ENCODE measurements around the gene GARRE1. TPM values are rescaled to one million over a fixed set of nuclear protein-coding genes. Genes with fewer than 3 reads are reported as not detected.
A peak's percentile ranks its signal among the peaks of the same experiment; 100 is the strongest.

The GARRE1 gene
- total and polyA plus RNA-seq, 7 experiments from 2014 or later: 5.3 to 57.2 (median 26.1) TPM

GRCh38 chr19:34269968-34270621, 15.7 kb downstream of the GARRE1 start:
- ChIA-PET CTCF (interaction anchor here (1.0 to 1.9 kb wide), 6 partner anchors 9 to 160 kb away, joined by 3 to 6 read pairs (median 4); no protein-coding TSS in a partner anchor), POLR2A (interaction anchor here (0.5 to 4.0 kb wide), 18 partner anchors 8 to 1379 kb away, joined by 3 to 12 read pairs (median 5); partner anchors contain the start of gene LSM14A)
- Mint-ChIP-seq H3K4me1 (peaks cover 32 to 90% (median 84%) of the 10 kb centered on the region in 7 donors), H3K4me3 (peak overlapping the region; percentile 47 to 87 (median 76)), H3K9me3 (peaks cover 0 to 2% (median 0%) of the 10 kb centered on the region in 11 donors), H3K27ac (peak overlapping the region; percentile 81 to 99 (median 98)), H3K36me3 (peaks cover 0 to 29% (median 16%) of the 10 kb centered on the region in 5 donors), H3K27me3 (no peaks in the 10 kb centered on the region)
- Histone ChIP-seq H3K36me3 (ENCODE audit: control insufficient read depth in 2 of 3, insufficient read depth in 3 of 3, low read length in 3 of 3) (no peaks in the 10 kb centered on the region), H3K9me3 (ENCODE audit: control insufficient read depth in 2 of 3, low read length in 3 of 3) (no peaks in the 10 kb centered on the region), H3K27me3 (ENCODE audit: control insufficient read depth in 2 of 2, insufficient read depth in 2 of 2, low read length in 2 of 2) (no peaks in the 10 kb centered on the region), H3K4me1 (ENCODE audit: control insufficient read depth in 2 of 2, insufficient read depth in 2 of 2, low read length in 2 of 2) (peaks cover 37 to 72% of the 10 kb centered on the region in 2 donors), H3K27ac (ENCODE audit: low read depth, low read length) (peak overlapping the region; percentile 84), H3K4me3 (ENCODE audit: low read length) (peak overlapping the region; percentile 28)
- ATAC-seq (peak; percentile 95), DNase-seq (peak; percentile 33 to 93 (median 91))
- intact Hi-C loops (cut with micrococcal nuclease): loop anchor here (1.0 to 5.0 kb wide), 8 partner anchors 15 to 162 kb away; partner anchors contain the start of genes GARRE1 (in 2 of the 2) and LSM14A (in 1 of the 2)

- ATAC-seq (no peak), DNase-seq (no peak)
- Histone ChIP-seq H3K4me3 (ENCODE audit: low read length) (no peak overlapping the region), H3K4me1 (ENCODE audit: control insufficient read depth in 2 of 2, insufficient read depth in 2 of 2, low read length in 2 of 2) (peaks cover 33 to 80% of the 10 kb centered on the region in 2 donors), H3K27me3 (ENCODE audit: control insufficient read depth in 2 of 2, insufficient read depth in 2 of 2, low read length in 2 of 2) (no peaks in the 10 kb centered on the region), H3K27ac (ENCODE audit: low read depth, low read length) (peak overlapping the region; percentile 84), H3K9me3 (ENCODE audit: control insufficient read depth in 2 of 3, low read length in 3 of 3) (no peaks in the 10 kb centered on the region), H3K36me3 (ENCODE audit: control insufficient read depth in 2 of 3, insufficient read depth in 3 of 3, low read length in 3 of 3) (no peaks in the 10 kb centered on the region)
- ChIA-PET CTCF (no interaction called here), POLR2A (interaction anchor here (0.6 to 4.0 kb wide), 5 partner anchors 9 to 100 kb away, joined by 3 to 11 read pairs (median 5); no protein-coding TSS in a partner anchor)
- Mint-ChIP-seq H3K36me3 (peaks cover 0 to 14% (median 12%) of the 10 kb centered on the region in 5 donors), H3K4me1 (peaks cover 35 to 97% (median 87%) of the 10 kb centered on the region in 7 donors), H3K27ac (peak overlapping the region in 8 of 9 donors; percentile 81 to 99 (median 93)), H3K27me3 (no peaks in the 10 kb centered on the region), H3K4me3 (peak overlapping the region in 6 of 10 donors; percentile 27 to 77 (median 62)), H3K9me3 (peaks cover 0 to 5% (median 0%) of the 10 kb centered on the region in 11 donors)
- intact Hi-C loops (cut with micrococcal nuclease): loop anchor here in 1 of 2 donors (5.0 kb wide), 1 partner anchor 159 kb away; no protein-coding TSS in a partner anchor
These were observed 18.8 kb downstream of the GARRE1 start for GRCh38 chr19:34273121-34273520.

GRCh38 chr19:34274284-34274826, 20.0 kb downstream of the GARRE1 start:
- ChIA-PET POLR2A (interaction anchor here (0.7 to 1.9 kb wide), 5 partner anchors 12 to 57 kb away, joined by 3 to 4 read pairs (median 3); no protein-coding TSS in a partner anchor), CTCF (interaction anchor here (0.9 to 1.4 kb wide), 2 partner anchors 10 to 72 kb away, joined by 3 to 5 read pairs; no protein-coding TSS in a partner anchor)
- H3K4me1 ChIP-seq (ENCODE audit: control insufficient read depth in 2 of 2, insufficient read depth in 2 of 2, low read length in 2 of 2): peaks cover 22 to 68% of the 10 kb centered on the region in 2 donors
- H3K27ac ChIP-seq (ENCODE audit: low read depth, low read length): peak overlapping the region; percentile 52
- Mint-ChIP-seq H3K4me1 (peaks cover 27 to 97% (median 87%) of the 10 kb centered on the region in 7 donors), H3K27ac (peak overlapping the region in 8 of 9 donors; percentile 81 to 98 (median 92)), H3K4me3 (peak overlapping the region in 8 of 10 donors; percentile 8 to 77 (median 62)), H3K27me3 (no peaks in the 10 kb centered on the region), H3K36me3 (peaks cover 0 to 17% (median 10%) of the 10 kb centered on the region in 5 donors), H3K9me3 (peaks cover 0 to 5% (median 0%) of the 10 kb centered on the region in 11 donors)
- ATAC-seq (no peak), DNase-seq (no peak)
- intact Hi-C loops (cut with micrococcal nuclease): loop anchor here in 1 of 2 donors (5.0 kb wide), 1 partner anchor 158 kb away; no protein-coding TSS in a partner anchor
- no peaks in the 10 kb centered on the region for H3K36me3 ChIP-seq (ENCODE audit: control insufficient read depth in 2 of 3, insufficient read depth in 3 of 3, low read length in 3 of 3)
- H3K9me3 ChIP-seq (ENCODE audit: control insufficient read depth in 2 of 3, low read length in 3 of 3): no peaks in the 10 kb centered on the region
- no peaks in the 10 kb centered on the region for H3K27me3 ChIP-seq (ENCODE audit: control insufficient read depth in 2 of 2, insufficient read depth in 2 of 2, low read length in 2 of 2)
- H3K4me3 ChIP-seq (ENCODE audit: low read length): no peak overlapping the region

- peak overlapping the region in 8 of 10 donors; percentile 31 to 77 (median 64) for H3K4me3 Mint-ChIP-seq
- ATAC-seq: no peak
- peaks cover 0 to 18% (median 10%) of the 10 kb centered on the region in 5 donors for H3K36me3 Mint-ChIP-seq
- no peaks in the 10 kb centered on the region for H3K9me3 ChIP-seq (ENCODE audit: control insufficient read depth in 2 of 3, low read length in 3 of 3)
- CTCF ChIA-PET: interaction anchor here (0.9 to 1.4 kb wide), 2 partner anchors 9 to 71 kb away, joined by 3 to 5 read pairs; no protein-coding TSS in a partner anchor
- H3K27me3 Mint-ChIP-seq: no peaks in the 10 kb centered on the region
- H3K27ac Mint-ChIP-seq: peak overlapping the region in 8 of 9 donors; percentile 81 to 98 (median 92)
- intact Hi-C loops (cut with micrococcal nuclease): loop anchor here in 1 of 2 donors (5.0 kb wide), 1 partner anchor 157 kb away; no protein-coding TSS in a partner anchor
- peak overlapping the region; percentile 52 for H3K27ac ChIP-seq (ENCODE audit: low read depth, low read length)
- H3K4me3 ChIP-seq (ENCODE audit: low read length): no peak overlapping the region
- DNase-seq: no peak
- no peaks in the 10 kb centered on the region for H3K27me3 ChIP-seq (ENCODE audit: control insufficient read depth in 2 of 2, insufficient read depth in 2 of 2, low read length in 2 of 2)
- peaks cover 21 to 96% (median 84%) of the 10 kb centered on the region in 7 donors for H3K4me1 Mint-ChIP-seq
- peaks cover 17 to 64% of the 10 kb centered on the region in 2 donors for H3K4me1 ChIP-seq (ENCODE audit: control insufficient read depth in 2 of 2, insufficient read depth in 2 of 2, low read length in 2 of 2)
- no peaks in the 10 kb centered on the region for H3K36me3 ChIP-seq (ENCODE audit: control insufficient read depth in 2 of 3, insufficient read depth in 3 of 3, low read length in 3 of 3)
- POLR2A ChIA-PET: interaction anchor here (1.1 to 1.9 kb wide), 3 partner anchors 20 to 41 kb away, joined by 3 to 4 read pairs (median 3); no protein-coding TSS in a partner anchor
- H3K9me3 Mint-ChIP-seq: peaks cover 0 to 5% (median 0%) of the 10 kb centered on the region in 11 donors
These were observed 20.7 kb downstream of the GARRE1 start for GRCh38 chr19:34274827-34275625.

- DNase-seq (no peak), ATAC-seq (no peak)
- no peaks in the 10 kb centered on the region for H3K27me3 ChIP-seq (ENCODE audit: control insufficient read depth in 2 of 2, insufficient read depth in 2 of 2, low read length in 2 of 2)
- H3K36me3 ChIP-seq (ENCODE audit: control insufficient read depth in 2 of 3, insufficient read depth in 3 of 3, low read length in 3 of 3): no peaks in the 10 kb centered on the region
- Mint-ChIP-seq H3K4me1 (peaks cover 14 to 96% (median 84%) of the 10 kb centered on the region in 7 donors), H3K36me3 (peaks cover 0 to 18% (median 11%) of the 10 kb centered on the region in 5 donors), H3K27ac (peak overlapping the region in 7 of 9 donors; percentile 45 to 98 (median 79)), H3K9me3 (peaks cover 0 to 5% (median 0%) of the 10 kb centered on the region in 11 donors), H3K27me3 (no peaks in the 10 kb centered on the region), H3K4me3 (peak overlapping the region in 6 of 10 donors; percentile 18 to 72 (median 44))
- H3K9me3 ChIP-seq (ENCODE audit: control insufficient read depth in 2 of 3, low read length in 3 of 3): no peaks in the 10 kb centered on the region
- intact Hi-C loops (cut with micrococcal nuclease): no loop called here
- CTCF ChIA-PET: no interaction called here
- peaks cover 10 to 60% of the 10 kb centered on the region in 2 donors for H3K4me1 ChIP-seq (ENCODE audit: control insufficient read depth in 2 of 2, insufficient read depth in 2 of 2, low read length in 2 of 2)
- H3K27ac ChIP-seq (ENCODE audit: low read depth, low read length): no peak overlapping the region
- H3K4me3 ChIP-seq (ENCODE audit: low read length): no peak overlapping the region
- POLR2A ChIA-PET: interaction anchor here (1.9 kb wide), 1 partner anchor 33 kb away, joined by 4 read pairs; no protein-coding TSS in a partner anchor
These were observed 21.4 kb downstream of the GARRE1 start for GRCh38 chr19:34275705-34276104.
